SK-N-SH treated with all-trans-retinoic acid at 6 μM for 48 hours (cell line): Measurements from ENCODE around the gene ZNF2.

Source experiments
- ARNTL ChIP-seq: fragments of 450-650 bp; formaldehyde crosslinking; IDR thresholded peaks from 2 replicates; pipeline ENCODE4 v1.5.0; 2020; ENCODE audit warnings: low read depth, mild to moderate bottlenecking, moderate library complexity, borderline replicate concordance
- BACH2 ChIP-seq: fragments of 250-450 bp; sonication (Bioruptor Pico); IDR thresholded peaks from 2 replicates; pipeline ENCODE4 v1.9.0; 2021; ENCODE audit warnings: mild to moderate bottlenecking, borderline replicate concordance
- CREB5 ChIP-seq: fragments of 250-450 bp; sonication (Bioruptor Pico); IDR thresholded peaks from 2 replicates; pipeline ENCODE4 v1.5.1; 2020; ENCODE audit warnings: low read depth, mild to moderate bottlenecking, moderate library complexity
- GLIS3 ChIP-seq: fragments of 250-450 bp; sonication (Bioruptor Pico); IDR thresholded peaks from 2 replicates; pipeline ENCODE4 v1.5.0; 2020; ENCODE audit warnings: mild to moderate bottlenecking, moderate library complexity
- ISL1 ChIP-seq: fragments of 250-450 bp; sonication (Bioruptor Pico); IDR thresholded peaks from 2 replicates; pipeline ENCODE4 v2.1.2; 2022; ENCODE audit warnings: mild to moderate bottlenecking, moderate library complexity
- PATZ1 ChIP-seq: fragments of 250-450 bp; sonication (Bioruptor Pico); IDR thresholded peaks from 2 replicates; pipeline ENCODE4 v1.8.0; 2020; ENCODE audit warnings: mild to moderate bottlenecking, moderate library complexity, borderline replicate concordance
- POU6F1 ChIP-seq: fragments of 250-450 bp; sonication (Bioruptor Pico); IDR thresholded peaks from 2 replicates; pipeline ENCODE4 v1.8.0; 2021; ENCODE audit warnings: low read depth, mild to moderate bottlenecking, moderate library complexity, borderline replicate concordance
- PPARA ChIP-seq: fragments of 250-450 bp; sonication (Bioruptor Pico); IDR thresholded peaks from 2 replicates; pipeline ENCODE4 v1.5.0; 2020; ENCODE audit warnings: mild to moderate bottlenecking, borderline replicate concordance
- RARB ChIP-seq: fragments of 250-450 bp; sonication (Bioruptor Pico); IDR thresholded peaks from 2 replicates; pipeline ENCODE4 v1.8.0; 2021; ENCODE audit warnings: mild to moderate bottlenecking, moderate library complexity
- TCF4 ChIP-seq: fragments of 250-450 bp; sonication (Bioruptor Pico); IDR thresholded peaks from 2 replicates; pipeline ENCODE4 v1.8.0; 2021; ENCODE audit warnings: mild to moderate bottlenecking, moderate library complexity, borderline replicate concordance
- ZC3H10 ChIP-seq: fragments of 250-450 bp; sonication (Bioruptor Pico); IDR thresholded peaks from 2 replicates; pipeline ENCODE4 v1.5.1; 2021; ENCODE audit warnings: mild to moderate bottlenecking, moderate library complexity
- ZFP3 ChIP-seq: fragments of 250-450 bp; sonication (Bioruptor Pico); IDR thresholded peaks from 2 replicates; pipeline ENCODE4 v1.5.0; 2020; ENCODE audit warnings: mild to moderate bottlenecking, moderate library complexity
- ZFP30 ChIP-seq: fragments of 450-650 bp; formaldehyde crosslinking; IDR thresholded peaks from 2 replicates; pipeline ENCODE4 v1.5.0; 2022; ENCODE audit warnings: mild to moderate bottlenecking, moderate library complexity
- ZNF70 ChIP-seq: fragments of 450-650 bp; formaldehyde crosslinking; IDR thresholded peaks from 2 replicates; pipeline ENCODE4 v1.5.0; 2020; ENCODE audit warnings: mild to moderate bottlenecking, moderate library complexity

- no peak for TF ChIP-seq PATZ1 (CRISPR knock-in tag)
- TF ChIP-seq RARB (CRISPR knock-in tag): no peak
- TF ChIP-seq CREB5 (CRISPR knock-in tag): no peak
- TF ChIP-seq ARNTL: no peak
- no peak for TF ChIP-seq BACH2
- TF ChIP-seq ZFP30 (CRISPR knock-in tag): no peak
- no peak for TF ChIP-seq ISL1 (CRISPR knock-in tag)
- TF ChIP-seq ZFP3 (CRISPR knock-in tag): no peak
- no peak for TF ChIP-seq ZNF70
- TF ChIP-seq PPARA (CRISPR knock-in tag): no peak
- TF ChIP-seq POU6F1 (CRISPR knock-in tag): no peak
- no peak for TF ChIP-seq TCF4 (CRISPR knock-in tag)
- TF ChIP-seq ZC3H10 (CRISPR knock-in tag): no peak
- TF ChIP-seq GLIS3 (CRISPR knock-in tag): no peak
These were observed 60.0 kb downstream of the ZNF2 start for GRCh38 chr2:95225658-95226057.
